Stimulated activated CD8-positive, alpha-beta memory T cell treated with anti-CD3 and anti-CD28 coated beads, Interleukin-12 subunit alpha, Interleukin-12 subunit beta, amount 100 ng/mL, for 1 hour (primary cell): ENCODE data around the gene ATP10A.

Experiments
- DNase-seq: peaks from one replicate; pipeline ENCODE4 v3.0.0-alpha.2; 2020; ENCODE audit warnings: low read depth

Gene ATP10A

GRCh38 chr15:25812073-25812472 is 51.1 kb downstream of the ATP10A start:
- DNase-seq, result no peak

- DNase-seq, result no peak
These were observed 51.6 kb downstream of the ATP10A start for GRCh38 chr15:25811481-25811906.

DNA sequence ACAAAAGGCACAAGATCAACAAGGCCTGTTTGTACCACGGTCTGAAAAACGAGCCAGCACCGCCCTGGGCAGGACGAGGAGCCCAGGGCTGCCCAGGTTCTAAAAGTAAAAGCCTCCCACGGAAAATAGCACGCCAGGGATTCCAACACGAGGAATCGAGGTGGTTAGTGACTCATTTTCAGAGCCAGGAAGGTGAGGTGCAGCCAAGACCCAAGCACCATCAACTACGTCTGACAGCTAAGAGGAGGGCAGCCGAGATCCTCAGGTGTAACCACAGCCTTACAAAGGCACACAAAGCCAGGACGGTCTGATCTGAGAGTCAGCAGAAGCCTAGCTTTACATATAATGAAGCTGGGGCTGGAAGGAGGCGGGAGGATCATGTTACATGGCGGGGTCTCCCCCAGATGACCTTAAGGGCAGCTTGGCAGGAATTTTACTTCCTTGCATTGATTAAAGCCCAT is 52.5 kb downstream of the ATP10A start:
- no peak for DNase-seq

- DNase-seq, result no peak
These were observed 53.0 kb downstream of the ATP10A start for GRCh38 chr15:25810154-25810553.

DNA sequence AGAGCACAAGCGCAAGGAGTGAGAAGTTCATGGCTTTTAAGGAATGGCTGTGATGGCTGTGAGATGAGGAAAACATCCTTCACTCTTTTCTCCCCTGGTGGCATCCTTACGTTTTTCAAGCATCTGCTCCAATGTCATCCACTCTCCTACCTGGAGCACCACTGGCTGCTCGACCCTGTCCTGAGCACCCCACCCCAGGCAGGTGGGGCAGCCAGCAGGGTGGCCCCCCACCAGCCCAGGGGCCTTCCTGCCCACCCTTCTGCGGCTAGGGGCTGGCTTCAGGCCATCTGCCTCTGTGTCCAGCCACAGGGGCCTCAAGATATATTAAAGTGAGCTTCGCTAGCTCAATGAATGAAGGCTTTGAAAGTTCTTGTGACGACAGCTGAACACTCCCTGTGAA is 56.1 kb downstream of the ATP10A start:
- DNase-seq, result no peak

DNA sequence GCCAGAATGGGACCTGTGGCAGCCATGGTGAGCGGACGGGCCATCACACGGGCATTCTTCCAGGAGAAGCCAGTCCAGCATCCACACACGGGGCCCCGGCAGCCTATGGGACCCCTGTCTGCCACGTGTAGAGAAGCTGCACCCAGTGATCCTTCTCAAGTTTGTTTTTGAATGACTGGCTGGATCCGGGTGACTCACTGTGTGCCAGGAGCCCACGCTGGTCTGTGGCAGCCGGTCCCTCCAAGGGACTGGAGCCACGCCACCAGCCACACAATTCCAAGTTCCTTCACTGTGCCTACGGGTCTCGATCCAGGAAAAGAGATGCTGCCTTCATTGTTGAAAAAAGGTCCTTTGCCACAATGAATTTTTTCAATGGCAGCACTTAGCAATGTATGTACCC is 58.1 kb downstream of the ATP10A start:
- no peak for DNase-seq

DNA sequence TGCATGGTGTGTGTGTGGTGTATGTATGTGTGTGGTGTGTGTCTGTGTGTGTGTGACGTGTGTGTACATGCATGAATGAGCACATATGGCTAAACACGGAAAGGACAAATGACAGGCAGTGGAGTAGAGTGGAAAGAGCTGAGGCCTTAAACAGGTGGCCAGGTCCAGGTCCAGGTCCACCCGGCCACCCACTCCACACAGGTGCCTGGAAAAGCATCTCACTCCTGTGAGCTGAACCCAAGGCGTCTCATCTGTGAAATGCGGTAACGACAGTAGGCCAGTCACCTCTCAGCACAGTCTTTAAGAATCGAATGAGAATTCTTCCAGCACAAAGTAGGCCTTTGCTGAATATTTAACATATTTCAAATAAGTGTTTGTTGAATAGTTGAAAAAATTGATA is 58.7 kb downstream of the ATP10A start:
- DNase-seq, result no peak

GRCh38 chr15:25803541-25803940 is 59.6 kb downstream of the ATP10A start:
- DNase-seq, result no peak

DNA sequence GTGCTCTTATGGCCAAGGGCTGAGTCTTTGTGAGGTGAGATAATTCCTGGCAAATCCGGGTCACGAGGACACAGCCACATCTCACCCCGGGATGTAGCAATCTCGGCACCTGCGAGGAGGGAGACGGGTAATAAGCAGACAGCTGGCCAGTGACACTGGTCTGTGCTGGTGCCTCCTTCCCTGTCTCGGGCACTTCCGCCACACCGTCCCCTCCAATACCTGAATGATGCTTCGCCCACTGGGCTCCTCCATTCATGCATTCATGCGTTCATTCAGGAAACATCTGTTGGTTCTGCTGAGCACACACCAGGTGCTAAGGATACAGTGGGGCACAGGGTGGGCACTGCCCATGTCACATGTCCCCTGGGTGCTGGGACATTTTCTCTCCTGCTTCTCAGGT is 60.1 kb downstream of the ATP10A start:
- no peak for DNase-seq

GRCh38 chr15:25802285-25802830 is 60.8 kb downstream of the ATP10A start:
- DNase-seq, result no peak

DNA sequence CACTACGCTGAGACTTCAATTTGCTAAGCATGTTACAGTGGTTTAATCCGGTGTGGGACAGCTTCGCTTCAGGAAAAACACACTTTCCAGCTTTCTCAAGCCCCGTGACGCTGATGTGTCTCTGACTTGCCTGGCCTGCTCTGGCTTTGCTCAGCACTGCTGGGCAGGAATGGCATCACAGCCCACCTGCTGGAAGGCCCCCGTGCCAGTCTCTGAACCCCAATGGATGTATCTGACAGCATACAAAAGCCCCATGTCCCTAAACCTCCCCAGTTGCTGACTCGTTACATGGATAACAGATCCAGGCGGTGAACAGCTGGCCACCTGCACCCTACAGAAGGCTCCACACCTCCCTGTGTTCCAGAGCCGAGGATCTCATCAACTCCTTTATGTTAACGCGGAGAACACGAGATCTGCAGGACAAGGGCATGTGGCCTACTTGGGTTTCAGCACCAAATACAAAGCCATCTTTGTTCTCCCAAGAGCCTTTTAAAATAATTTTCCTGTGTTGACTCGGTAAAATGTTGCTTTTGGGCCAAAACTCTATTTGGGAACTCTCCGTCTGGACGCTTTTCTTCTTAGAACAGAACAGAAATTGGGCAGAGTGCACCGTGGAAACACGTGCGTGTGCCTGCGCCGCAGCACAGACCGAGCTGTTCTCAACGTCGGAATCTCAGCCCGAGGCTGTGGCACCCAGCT is 61.4 kb downstream of the ATP10A start:
- no peak for DNase-seq

GRCh38 chr15:25800761-25801515 is 62.2 kb downstream of the ATP10A start:
- DNase-seq, result no peak

DNA sequence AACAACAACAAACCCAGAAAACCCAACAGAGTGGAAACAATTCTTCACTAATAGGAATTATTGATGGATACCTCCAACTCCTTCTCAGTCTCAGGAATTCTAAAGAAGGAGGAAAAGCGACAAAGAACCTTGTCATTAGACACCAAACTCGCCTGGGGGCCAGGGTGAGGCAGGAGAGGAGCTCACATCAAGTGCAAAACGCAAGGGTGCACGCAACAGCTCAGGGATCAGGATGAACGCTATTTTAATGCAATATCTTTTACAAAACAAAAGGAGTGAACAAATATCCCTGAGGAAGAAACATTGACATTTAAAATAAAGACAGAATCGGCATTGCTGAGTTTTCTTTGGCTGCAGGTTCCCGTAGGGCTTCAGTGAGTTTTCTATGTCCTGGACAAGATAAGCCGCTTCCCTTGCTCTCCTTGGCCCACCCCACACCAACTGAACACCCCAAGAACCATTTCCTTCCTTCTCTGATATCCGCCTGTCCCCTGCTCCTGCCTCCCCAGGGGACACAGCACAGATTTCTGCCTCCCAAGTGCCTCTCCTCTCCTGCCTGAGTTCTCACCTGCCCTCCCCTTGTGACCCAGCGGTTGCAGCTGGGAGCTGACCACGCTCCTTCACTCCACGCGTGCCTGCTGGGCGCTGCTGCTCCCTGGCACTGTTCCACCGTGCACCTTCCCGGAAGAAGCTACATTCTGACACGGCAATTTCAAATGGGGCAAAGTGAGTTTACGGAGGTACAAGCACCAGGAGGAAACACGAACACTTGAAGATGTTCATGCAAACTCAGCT is 63.0 kb downstream of the ATP10A start:
- DNase-seq, result no peak

DNA sequence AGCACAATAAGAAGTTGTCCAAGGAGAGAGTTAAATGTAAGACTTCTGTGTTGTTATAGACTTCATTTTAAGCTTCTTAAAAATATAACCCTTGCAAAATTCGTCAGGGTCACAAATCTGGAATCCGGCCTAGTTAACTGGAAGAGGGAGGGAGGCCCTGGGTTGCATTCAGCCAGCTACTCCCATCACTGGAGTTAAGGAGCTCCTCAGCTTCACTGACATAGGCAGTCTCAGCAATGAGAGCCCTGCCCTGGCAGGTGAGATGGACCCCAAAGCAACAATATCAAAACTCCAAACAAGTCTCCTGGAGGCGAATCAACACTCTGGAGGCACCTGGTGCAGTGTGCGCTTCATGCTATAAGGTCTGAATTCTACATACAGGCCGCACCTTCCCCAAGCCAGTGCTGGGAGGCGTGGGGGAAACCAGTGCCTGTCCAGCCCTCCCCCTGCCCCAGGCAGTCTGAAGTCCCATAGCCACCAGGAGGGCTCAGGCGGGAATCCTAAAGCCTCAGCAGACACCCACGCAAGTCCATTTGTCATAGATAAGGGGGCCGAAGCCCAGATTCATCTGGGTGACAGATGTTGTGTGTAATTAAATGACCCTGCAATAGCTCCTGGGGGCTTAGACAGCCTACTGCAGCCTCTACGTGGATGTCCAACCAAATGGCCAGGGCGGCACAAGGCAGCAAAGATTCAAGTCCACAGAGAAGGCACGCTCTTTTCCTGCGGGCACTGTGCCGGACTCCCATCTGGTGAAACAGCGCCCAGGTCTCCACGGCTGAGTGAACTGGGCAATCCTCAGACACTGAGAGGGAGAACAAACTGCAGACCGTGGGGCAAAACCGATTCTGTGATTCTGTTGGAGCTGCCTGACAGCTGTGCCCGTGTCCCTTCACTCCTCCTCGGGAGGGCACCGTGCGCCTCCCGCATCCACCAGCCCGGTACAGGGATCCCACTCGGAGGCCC is 64.9 kb downstream of the ATP10A start:
- DNase-seq, result no peak

DNA sequence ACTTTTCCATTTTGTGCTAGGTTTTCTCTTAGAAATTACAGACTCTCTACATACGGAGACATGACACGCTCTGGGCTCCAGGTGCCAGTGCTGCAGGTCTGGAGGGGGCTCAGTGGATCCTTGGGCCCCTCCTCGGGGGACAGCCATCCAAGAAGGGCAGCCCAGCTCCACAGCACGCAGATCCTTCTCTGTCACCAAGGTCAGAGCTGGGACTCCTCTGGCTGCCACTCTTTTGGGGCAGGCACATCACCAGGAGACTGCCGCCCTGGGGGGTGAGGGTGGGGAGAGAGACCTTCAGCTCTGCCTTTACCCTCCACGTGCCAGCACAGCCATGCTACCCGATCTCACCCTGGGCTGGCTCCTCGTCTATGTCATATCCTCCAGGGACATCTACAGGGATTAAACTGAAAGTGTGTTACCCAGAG is 65.6 kb downstream of the ATP10A start:
- no peak for DNase-seq

DNA sequence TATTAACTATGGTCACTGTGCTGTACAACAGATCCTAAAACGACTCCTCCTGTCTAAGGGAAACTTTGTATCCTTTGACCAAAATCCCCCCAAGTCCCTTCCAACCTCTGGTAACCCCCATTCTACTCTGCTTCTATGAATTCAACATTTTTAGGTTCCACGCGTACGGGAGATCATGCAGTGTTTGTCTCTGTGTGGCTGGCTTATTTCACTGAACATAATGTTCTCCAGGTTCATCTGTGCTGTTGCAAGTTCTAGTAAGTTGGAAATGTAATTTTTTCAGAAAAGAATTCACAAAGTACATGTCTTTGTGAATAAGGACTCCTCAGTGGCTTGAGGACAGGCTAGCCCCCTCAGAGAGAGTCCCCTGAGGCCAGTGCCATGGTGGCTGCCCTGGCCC is 66.1 kb downstream of the ATP10A start:
- no peak for DNase-seq

GRCh38 chr15:25796395-25796794 is 66.7 kb downstream of the ATP10A start:
- no peak for DNase-seq

DNA sequence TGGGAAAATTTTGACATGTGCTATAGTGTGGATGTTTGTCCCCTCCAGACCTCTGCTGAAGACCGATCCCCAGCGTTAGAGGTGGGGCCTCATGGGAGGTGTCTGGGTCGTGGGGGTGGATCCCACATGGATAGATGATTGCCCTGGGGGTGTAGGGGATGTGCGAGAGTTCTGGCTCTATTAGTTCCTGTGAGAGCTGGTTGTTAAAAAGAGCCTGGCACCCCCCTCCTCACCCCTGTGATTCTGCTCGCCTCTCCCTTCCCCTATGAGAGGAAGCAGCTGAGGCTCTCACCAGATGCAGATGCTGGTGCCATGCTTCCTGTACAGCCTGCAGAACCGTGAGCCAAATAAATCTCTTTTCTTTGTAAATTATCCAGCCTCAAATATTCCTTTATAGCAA is 67.4 kb downstream of the ATP10A start:
- no peak for DNase-seq

DNA sequence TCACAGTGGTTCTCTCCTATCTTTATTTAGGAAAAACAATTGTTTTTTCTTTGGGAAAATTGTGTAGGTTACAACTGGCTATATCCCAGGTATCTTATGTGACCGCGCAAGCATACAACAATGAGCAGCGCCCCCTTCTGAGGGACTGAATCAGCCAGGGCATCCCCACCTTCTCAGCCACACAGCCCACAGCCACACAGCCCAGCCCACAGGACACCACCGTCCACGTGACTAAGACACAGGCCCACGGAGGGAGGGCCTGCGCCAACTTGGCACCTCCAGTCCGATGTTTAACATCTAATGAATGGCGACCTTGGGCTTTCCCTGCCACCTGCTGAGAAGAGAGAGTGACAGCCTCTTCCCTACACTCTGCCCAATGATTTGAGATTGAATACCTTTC is 68.1 kb downstream of the ATP10A start:
- no peak for DNase-seq

DNA sequence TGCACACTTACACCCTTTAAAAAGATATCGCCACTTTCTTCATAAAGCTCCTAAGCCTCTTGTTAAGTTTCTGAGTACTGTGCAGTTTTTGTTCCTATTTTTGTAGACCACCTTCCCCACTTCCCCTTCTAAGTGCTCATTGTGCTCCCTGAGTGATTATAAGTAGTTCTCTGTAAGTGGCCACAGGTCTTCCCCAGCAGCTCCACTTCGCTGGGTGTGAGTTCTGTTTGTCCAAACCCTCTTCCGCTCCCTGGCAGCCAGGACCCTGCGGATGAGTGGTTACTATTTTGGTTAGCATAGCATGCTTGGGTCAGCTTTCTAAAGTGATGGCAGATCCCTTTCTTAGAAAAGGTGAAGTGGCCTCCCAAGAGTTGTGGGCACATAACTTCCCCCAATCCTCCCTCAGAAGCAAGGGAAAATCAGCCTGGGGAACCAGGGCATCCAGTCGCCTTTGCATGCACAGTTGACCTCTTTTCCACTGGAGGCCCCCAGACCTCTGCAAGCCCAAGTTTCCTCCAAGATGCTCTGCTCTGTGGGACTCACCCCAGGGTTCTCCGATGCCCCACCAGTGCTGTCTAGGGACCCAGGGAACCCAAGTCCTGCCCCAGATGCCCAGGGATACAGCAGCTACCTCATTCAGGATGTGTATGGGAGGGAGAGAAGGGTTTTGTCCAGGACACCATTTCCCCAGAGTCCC is 69.6 kb downstream of the ATP10A start:
- DNase-seq, result no peak

DNA sequence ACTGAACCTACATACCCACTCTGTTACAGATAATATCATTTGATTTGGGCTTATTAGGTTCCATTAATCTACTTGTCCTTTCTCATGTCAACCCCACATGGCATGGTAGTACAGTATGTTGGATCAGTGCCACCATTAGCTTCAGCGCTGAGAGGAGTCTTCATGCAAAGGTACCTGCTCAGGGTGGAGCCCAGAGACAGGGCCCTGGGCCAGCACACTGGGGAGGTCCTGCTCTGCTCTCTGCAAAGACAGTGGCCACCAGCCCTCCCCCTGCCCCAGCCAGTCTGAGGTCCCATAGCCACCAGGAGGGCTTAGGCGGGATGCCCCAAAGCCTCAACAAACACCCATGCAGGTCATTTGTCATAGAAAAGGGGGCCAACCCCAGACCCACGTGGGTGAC is 71.0 kb downstream of the ATP10A start:
- DNase-seq, result no peak
